ENCODE data around the gene TPSG1. TPM values are rescaled to one million over a fixed set of nuclear protein-coding genes. Genes with fewer than 3 reads are reported as not detected.

Gene TPSG1
- total and polyA plus RNA-seq, 2 of the 13 experiments (the other 11 are each of a cell fraction or from before 2014, with no cell fraction given) = not detected

- TF ChIP-seq MTERF4 (CRISPR knock-in tag; IDR thresholded peaks at IDR 0.05) (0 out of 2 replicates have a peak, but pooled peaks have one; percentile 66), EZH2 (conservative IDR thresholded peaks at IDR 0.05; ENCODE audit: low read depth, low read length) (no peak), ZNF550 (CRISPR knock-in tag; IDR thresholded peaks at IDR 0.05; ENCODE audit: borderline replicate concordance) (no peak), KDM4B (CRISPR knock-in tag; IDR thresholded peaks at IDR 0.05) (0 out of 2 replicates have a peak, but pooled peaks have one; percentile 45), MIXL1 (CRISPR knock-in tag; IDR thresholded peaks at IDR 0.05) (0 out of 2 replicates have a peak, but pooled peaks have one; percentile 37), AHDC1 (CRISPR knock-in tag; IDR thresholded peaks at IDR 0.05; ENCODE audit: borderline replicate concordance) (no peak), ZEB1 (IDR thresholded peaks at IDR 0.05; ENCODE audit: insufficient replicate concordance, low read depth) (no peak), PAX8 (CRISPR knock-in tag; IDR thresholded peaks at IDR 0.05; ENCODE audit: borderline replicate concordance) (peak; percentile 89; the same call in 1 of the 2 replicates), MEF2D (CRISPR knock-in tag; IDR thresholded peaks at IDR 0.05) (peak; percentile 77; the same call in 1 of the 2 replicates), ZNF234 (CRISPR knock-in tag; conservative IDR thresholded peaks at IDR 0.05) (0 out of 2 replicates have a peak, but pooled peaks have one; percentile 33), YEATS2 (CRISPR knock-in tag; IDR thresholded peaks at IDR 0.05; ENCODE audit: borderline replicate concordance) (peak; percentile 34; the same call in 1 of the 2 replicates), CCDC6 (CRISPR knock-in tag; IDR thresholded peaks at IDR 0.05) (peak; percentile 74; the same call in 1 of the 2 replicates), PCBP2 (optimal IDR thresholded peaks at IDR 0.05; ENCODE audit: low read depth, low read length, poor library complexity, severe bottlenecking) (no peak), ZNF460 (CRISPR knock-in tag; IDR thresholded peaks at IDR 0.05; ENCODE audit: borderline replicate concordance) (no peak)
- TF ChIP-seq, protein P1, sequence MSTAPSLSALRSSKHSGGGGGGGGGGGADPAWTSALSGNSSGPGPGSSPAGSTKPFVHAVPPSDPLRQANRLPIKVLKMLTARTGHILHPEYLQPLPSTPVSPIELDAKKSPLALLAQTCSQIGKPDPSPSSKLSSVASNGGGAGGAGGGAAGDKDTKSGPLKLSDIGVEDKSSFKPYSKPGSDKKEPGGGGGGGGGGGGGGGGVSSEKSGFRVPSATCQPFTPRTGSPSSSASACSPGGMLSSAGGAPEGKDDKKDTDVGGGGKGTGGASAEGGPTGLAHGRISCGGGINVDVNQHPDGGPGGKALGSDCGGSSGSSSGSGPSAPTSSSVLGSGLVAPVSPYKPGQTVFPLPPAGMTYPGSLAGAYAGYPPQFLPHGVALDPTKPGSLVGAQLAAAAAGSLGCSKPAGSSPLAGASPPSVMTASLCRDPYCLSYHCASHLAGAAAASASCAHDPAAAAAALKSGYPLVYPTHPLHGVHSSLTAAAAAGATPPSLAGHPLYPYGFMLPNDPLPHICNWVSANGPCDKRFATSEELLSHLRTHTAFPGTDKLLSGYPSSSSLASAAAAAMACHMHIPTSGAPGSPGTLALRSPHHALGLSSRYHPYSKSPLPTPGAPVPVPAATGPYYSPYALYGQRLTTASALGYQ (CRISPR knock-in tag; IDR thresholded peaks at IDR 0.05) = 0 out of 2 replicates have a peak, but pooled peaks have one; percentile 37
- TF ChIP-seq, protein P2, sequence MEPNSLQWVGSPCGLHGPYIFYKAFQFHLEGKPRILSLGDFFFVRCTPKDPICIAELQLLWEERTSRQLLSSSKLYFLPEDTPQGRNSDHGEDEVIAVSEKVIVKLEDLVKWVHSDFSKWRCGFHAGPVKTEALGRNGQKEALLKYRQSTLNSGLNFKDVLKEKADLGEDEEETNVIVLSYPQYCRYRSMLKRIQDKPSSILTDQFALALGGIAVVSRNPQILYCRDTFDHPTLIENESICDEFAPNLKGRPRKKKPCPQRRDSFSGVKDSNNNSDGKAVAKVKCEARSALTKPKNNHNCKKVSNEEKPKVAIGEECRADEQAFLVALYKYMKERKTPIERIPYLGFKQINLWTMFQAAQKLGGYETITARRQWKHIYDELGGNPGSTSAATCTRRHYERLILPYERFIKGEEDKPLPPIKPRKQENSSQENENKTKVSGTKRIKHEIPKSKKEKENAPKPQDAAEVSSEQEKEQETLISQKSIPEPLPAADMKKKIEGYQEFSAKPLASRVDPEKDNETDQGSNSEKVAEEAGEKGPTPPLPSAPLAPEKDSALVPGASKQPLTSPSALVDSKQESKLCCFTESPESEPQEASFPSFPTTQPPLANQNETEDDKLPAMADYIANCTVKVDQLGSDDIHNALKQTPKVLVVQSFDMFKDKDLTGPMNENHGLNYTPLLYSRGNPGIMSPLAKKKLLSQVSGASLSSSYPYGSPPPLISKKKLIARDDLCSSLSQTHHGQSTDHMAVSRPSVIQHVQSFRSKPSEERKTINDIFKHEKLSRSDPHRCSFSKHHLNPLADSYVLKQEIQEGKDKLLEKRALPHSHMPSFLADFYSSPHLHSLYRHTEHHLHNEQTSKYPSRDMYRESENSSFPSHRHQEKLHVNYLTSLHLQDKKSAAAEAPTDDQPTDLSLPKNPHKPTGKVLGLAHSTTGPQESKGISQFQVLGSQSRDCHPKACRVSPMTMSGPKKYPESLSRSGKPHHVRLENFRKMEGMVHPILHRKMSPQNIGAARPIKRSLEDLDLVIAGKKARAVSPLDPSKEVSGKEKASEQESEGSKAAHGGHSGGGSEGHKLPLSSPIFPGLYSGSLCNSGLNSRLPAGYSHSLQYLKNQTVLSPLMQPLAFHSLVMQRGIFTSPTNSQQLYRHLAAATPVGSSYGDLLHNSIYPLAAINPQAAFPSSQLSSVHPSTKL (CRISPR knock-in tag; IDR thresholded peaks at IDR 0.05) = peak; percentile 31; the same call in 1 of the 2 replicates
Observed at GRCh38 chr16:1188432-1189189, 36.5 kb downstream of the TPSG1 start (continued).

Measured in HepG2 (cell line).